IMR-90 (cell line): ENCODE data around the gene RRN3. TPM values are rescaled to one million over a fixed set of nuclear protein-coding genes. Genes with fewer than 3 reads are reported as not detected.
A peak's percentile ranks its signal among the peaks of the same experiment; 100 is the strongest.
"Not testable (repeated sequence)": the region's sequence is repeated elsewhere in the genome, so short reads cannot be mapped to it uniquely, and the experiment has no call there.

Source experiments
- ATAC-seq: fragments of 200-7000 bp; cut with Tn5 transposase; 2 replicates; pipeline ENCODE4 v1.9.1; 2020; ENCODE audit warnings: low read depth, mild to moderate bottlenecking, moderate library complexity
- BruUV-seq: library from RNA; stranded (reverse); fragments of 400-500 nt; replicated peaks from 2 replicates; lab custom pipeline; 2021; lab: Mats Ljungman, UMichigan
- CTCF ChIA-PET: fragments of 300-600 bp; formaldehyde crosslinking; extraction: SDS; loops from one replicate; lab custom pipeline; 2021; ENCODE audit warnings: antibody characterized with exemption; lab: Yijun Ruan, JAX
- POLR2A ChIA-PET: fragments of 300-600 bp; sonication (Branson Sonifier 250); formaldehyde crosslinking; loops from one replicate; lab custom pipeline; 2022; ENCODE audit warnings: antibody characterized with exemption; ENCODE audit not compliant: unreplicated experiment; lab: Charles Lee
- DNase-seq: peaks from one replicate; pipeline ENCODE4 v3.0.0; 2013
- H2AFZ ChIP-seq: replicated peaks from 2 replicates; pipeline ENCODE3; 2013; ENCODE audit warnings: low read length, mild to moderate bottlenecking; ENCODE audit not compliant: poor library complexity
- H2AK5ac ChIP-seq: 2 replicates; pipeline ENCODE4 v1.6.1; 2013; ENCODE audit warnings: low read depth, low read length, inconsistent platforms
- H2AK9ac ChIP-seq: replicated peaks from 2 replicates; pipeline ENCODE3; 2013; ENCODE audit warnings: mild to moderate bottlenecking, low read depth, low read length, moderate library complexity; ENCODE audit not compliant: poor library complexity
- H2BK120ac ChIP-seq: 2 replicates; pipeline ENCODE4 v1.6.1; 2013; ENCODE audit warnings: low read depth, low read length, inconsistent platforms
- H2BK15ac ChIP-seq: 3 replicates; pipeline ENCODE4 v1.6.1; 2013; ENCODE audit warnings: low read depth, low read length, inconsistent platforms
- H2BK20ac ChIP-seq: 2 replicates; pipeline ENCODE4 v1.6.1; 2013; ENCODE audit warnings: low read depth, mild to moderate bottlenecking, inconsistent platforms, low read length, moderate library complexity
- H2BK5ac ChIP-seq: 2 replicates; pipeline ENCODE4 v1.6.1; 2013; ENCODE audit warnings: mild to moderate bottlenecking, low read depth, low read length, inconsistent platforms; ENCODE audit not compliant: poor library complexity, severe bottlenecking
- H3K14ac ChIP-seq: replicated peaks from 2 replicates; pipeline ENCODE4 v1.6.1; 2013; ENCODE audit warnings: low read depth, low read length, inconsistent platforms
- H3K18ac ChIP-seq: 2 replicates; pipeline ENCODE4 v1.6.1; 2013; ENCODE audit warnings: low read depth, low read length, control low read depth
- H3K23ac ChIP-seq: 2 replicates; pipeline ENCODE4 v1.6.1; 2013; ENCODE audit warnings: low read depth, low read length, inconsistent platforms
- H3K27ac ChIP-seq: 2 replicates; pipeline ENCODE4 v1.5.1; 2013; ENCODE audit warnings: mild to moderate bottlenecking, control low read depth, low read length; ENCODE audit not compliant: insufficient read depth
- H3K27me3 ChIP-seq: 2 replicates; pipeline ENCODE4 v1.6.1; 2013; ENCODE audit warnings: low read length; ENCODE audit not compliant: control insufficient read depth, insufficient read depth
- H3K36me3 ChIP-seq: 2 replicates; pipeline ENCODE4 v1.6.1; 2013; ENCODE audit warnings: low read length, mixed read lengths; ENCODE audit not compliant: control insufficient read depth, insufficient read depth
- H3K4ac ChIP-seq: 2 replicates; pipeline ENCODE4 v1.6.1; 2013; ENCODE audit warnings: low read depth, low read length, inconsistent platforms
- H3K4me1 ChIP-seq: 2 replicates; pipeline ENCODE4 v1.6.1; 2013; ENCODE audit warnings: low read length, mixed read lengths; ENCODE audit not compliant: control insufficient read depth, insufficient read depth
- H3K4me2 ChIP-seq: 2 replicates; pipeline ENCODE4 v1.6.1; 2013; ENCODE audit warnings: low read depth, mild to moderate bottlenecking, control low read depth, low read length, moderate library complexity
- H3K4me3 ChIP-seq: 2 replicates; pipeline ENCODE4 v1.5.1; 2013; ENCODE audit warnings: low read depth, mild to moderate bottlenecking, control low read depth, low read length, moderate library complexity; ENCODE audit not compliant: insufficient read depth
- H3K56ac ChIP-seq: 2 replicates; pipeline ENCODE4 v1.6.1; 2013; ENCODE audit warnings: low read length, inconsistent platforms; ENCODE audit not compliant: insufficient read depth; ENCODE audit errors: extremely low read depth
- H3K79me1 ChIP-seq, 2 experiments: 2 replicates each; pipeline ENCODE4 v1.6.1; 2013; ENCODE audit warnings: low read length in 2 of 2, inconsistent platforms in 1 of 2, low read depth in 1 of 2
- H3K9ac ChIP-seq: 2 replicates; pipeline ENCODE4 v1.6.1; 2013; ENCODE audit warnings: low read depth, low read length, control low read depth
- H3K9me1 ChIP-seq: 2 replicates; pipeline ENCODE4 v1.6.1; 2013; ENCODE audit warnings: low read length, inconsistent platforms; ENCODE audit not compliant: insufficient read depth
- H3K9me3 ChIP-seq: 2 replicates; pipeline ENCODE4 v1.6.1; 2013; ENCODE audit warnings: low read length; ENCODE audit not compliant: control insufficient read depth, insufficient read depth
- H4K20me1 ChIP-seq: 2 replicates; pipeline ENCODE4 v1.6.1; 2013; ENCODE audit warnings: low read length, inconsistent platforms; ENCODE audit not compliant: insufficient read depth
- H4K5ac ChIP-seq: 2 replicates; pipeline ENCODE4 v1.6.1; 2013; ENCODE audit warnings: mild to moderate bottlenecking, low read depth, low read length, control low read depth
- H4K8ac ChIP-seq, 2 experiments: 2 replicates each; pipeline ENCODE4 v1.6.1; 2013; ENCODE audit warnings: low read depth in 2 of 2, low read length in 2 of 2, control low read depth in 1 of 2, inconsistent platforms in 1 of 2
- H4K91ac ChIP-seq: 2 replicates; pipeline ENCODE4 v1.6.1; 2013; ENCODE audit warnings: low read depth, low read length, inconsistent platforms; ENCODE audit not compliant: insufficient read depth
- BHLHE40 ChIP-seq: fragments of 150-350 bp; IDR thresholded peaks from 2 replicates; pipeline ENCODE4 v1.6.1; 2016; ENCODE audit warnings: mild to moderate bottlenecking, low read depth, low read length
- MAFK ChIP-seq: IDR thresholded peaks from 2 replicates; pipeline ENCODE4 v1.6.1; 2012; ENCODE audit warnings: low read depth, low read length, improper control_type of control experiment
- NFE2L2 ChIP-seq: fragments of 150-350 bp; IDR thresholded peaks from 2 replicates; pipeline ENCODE4 v1.6.1; 2016; ENCODE audit warnings: low read depth, mild to moderate bottlenecking, low read length
- POLR2A ChIP-seq: IDR thresholded peaks from 2 replicates; pipeline ENCODE4 v1.6.1; 2012; ENCODE audit warnings: mild to moderate bottlenecking, low read depth, low read length
- RAD21 ChIP-seq: IDR thresholded peaks from 2 replicates; pipeline ENCODE4 v1.6.1; 2012; ENCODE audit warnings: low read length, improper control_type of control experiment
- WGBS, 2 experiments: methylation state at CpG; one replicate each; pipeline versions ENCODE4 v1.1.5 to v1.1.7; 2013; ENCODE audit warnings: missing lambda C conversion rate in 2 of 2; ENCODE audit not compliant: insufficient read length in 1 of 2; ENCODE audit errors: extremely low coverage in 2 of 2; 5-methylcytosine and 5-hydroxymethylcytosine counted together
- dilution Hi-C: fragments of 300-500 bp; cut with HindIII; formaldehyde crosslinking; loops from one replicate; pipeline ENCODE4 v1.14.3; 2018; ENCODE audit warnings: low sequenced_read_pairs; ENCODE audit not compliant: unreplicated experiment
- in situ Hi-C: fragments of 300-500 bp; cut with MboI; formaldehyde crosslinking; loops from 3 replicates; pipeline ENCODE4 v1.14.3; 2019; ENCODE audit warnings: low sequenced_read_pairs, inconsistent platforms, mixed read lengths
- intact Hi-C: fragments of 100-400 bp; cut with micrococcal nuclease; formaldehyde crosslinking; loops from 2 replicates; pipeline ENCODE4 v1.10.0; 2022
- polyA plus RNA-seq, 3 experiments: library from polyadenylated mRNA; depleted of rRNA; stranded (reverse); fragments of >200 nt; gene quantifications; 2 replicates each; pipeline ENCODE4 v1.2.3, GENCODE V29; 2012; ENCODE audit warnings: low replicate concordance in 1 of 3
- total RNA-seq: library from RNA; depleted of rRNA; stranded (reverse); fragments of >200 nt; gene quantifications from 2 replicates; pipeline ENCODE4 v1.2.3, GENCODE V29; 2012
- TF ChIP-seq, protein P1 (sequence below): conservative IDR thresholded peaks from 2 replicates; pipeline ENCODE4 v1.5.1; 2012; ENCODE audit warnings: mild to moderate bottlenecking, low read depth, low read length, improper control_type of control experiment

The RRN3 gene
- total and polyA plus RNA-seq, 2 of the 4 experiments (the other 2 are of a cell fraction), result 22.1 to 47.7 TPM

DNA sequence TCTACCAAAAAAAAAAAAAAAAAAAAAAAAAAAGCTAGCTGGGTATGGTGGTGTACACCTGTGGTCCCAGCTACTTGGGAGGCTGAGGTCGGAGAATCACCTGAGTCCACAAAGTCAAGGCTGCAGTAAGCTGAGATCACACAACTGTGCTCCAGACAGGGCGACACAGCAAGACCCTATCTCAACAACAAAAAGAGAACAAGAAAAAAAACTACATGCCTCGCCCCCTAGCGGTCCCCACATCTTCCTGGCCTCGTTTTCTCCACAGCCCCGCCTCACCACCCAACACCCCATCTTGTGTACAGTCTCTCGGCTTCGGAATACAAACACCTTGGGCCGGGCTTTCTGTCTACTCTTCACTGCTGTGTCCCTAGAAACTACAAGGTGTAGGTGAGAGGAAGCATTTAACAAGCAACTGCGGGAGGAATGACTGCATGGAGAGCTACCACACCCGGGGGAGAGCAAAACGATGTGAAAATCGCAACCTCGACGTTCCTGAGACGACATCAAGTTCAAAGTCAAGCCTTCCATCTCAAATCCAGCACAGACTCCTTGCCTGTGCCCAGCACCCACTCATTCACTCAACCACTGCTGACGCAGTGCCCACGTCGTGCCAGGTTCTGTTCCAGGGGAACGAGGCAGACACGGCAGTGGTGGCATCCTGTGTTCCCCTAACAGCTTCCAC, 47.2 kb downstream of the RRN3 start:
- Histone ChIP-seq H2BK120ac (no peak overlapping the region), H4K8ac (no peak overlapping the region), H3K9me1 (peaks cover 7% of the 10 kb centered on the region; the same call in 1 of the 2 replicates), H2AK5ac (no peak overlapping the region), H2BK20ac (no peak overlapping the region), H3K4ac (no peak overlapping the region), H3K4me1 (no peaks in the 10 kb centered on the region), H3K9ac (no peak overlapping the region), H3K23ac (no peak overlapping the region), H3K79me1 (peaks cover 19 to 69% of the 10 kb centered on the region in 2 experiments; a peak in 3 of 4 replicates), H3K27ac (no peak overlapping the region), H2BK15ac (no peak overlapping the region), H2AFZ (no peak overlapping the region), H3K14ac (no peak overlapping the region), H3K36me3 (peaks cover 32% of the 10 kb centered on the region), H3K4me2 (no peak overlapping the region), H4K20me1 (peaks cover 28% of the 10 kb centered on the region), H3K4me3 (no peak overlapping the region), H4K91ac (no peak overlapping the region), H3K9me3 (no peaks in the 10 kb centered on the region), H2BK5ac (no peak overlapping the region), H3K18ac (no peak overlapping the region), H2AK9ac (no peak overlapping the region), H3K56ac (no peak overlapping the region), H3K27me3 (no peaks in the 10 kb centered on the region), H4K5ac (no peak overlapping the region)
- DNase-seq (no peak), ATAC-seq (no peak)
- dilution Hi-C loops, result no loop called here
- in situ Hi-C loops, result no loop called here
- ChIA-PET CTCF (no interaction called here), POLR2A (no interaction called here)
- 100% methylated on average over 3 of the region's 21 CpGs; no CpG with 5 or more reads in 1 of the 2 experiments for WGBS, 2 experiments
- BruUV-seq, result no TSS peak
- intact Hi-C loops, result no loop called here
- TF ChIP-seq BHLHE40 (no peak), NFE2L2 (no peak), POLR2A (no peak), RAD21 (no peak), MAFK (peak; percentile 38; the same call in 1 of the 2 replicates)
- TF ChIP-seq, protein P1, sequence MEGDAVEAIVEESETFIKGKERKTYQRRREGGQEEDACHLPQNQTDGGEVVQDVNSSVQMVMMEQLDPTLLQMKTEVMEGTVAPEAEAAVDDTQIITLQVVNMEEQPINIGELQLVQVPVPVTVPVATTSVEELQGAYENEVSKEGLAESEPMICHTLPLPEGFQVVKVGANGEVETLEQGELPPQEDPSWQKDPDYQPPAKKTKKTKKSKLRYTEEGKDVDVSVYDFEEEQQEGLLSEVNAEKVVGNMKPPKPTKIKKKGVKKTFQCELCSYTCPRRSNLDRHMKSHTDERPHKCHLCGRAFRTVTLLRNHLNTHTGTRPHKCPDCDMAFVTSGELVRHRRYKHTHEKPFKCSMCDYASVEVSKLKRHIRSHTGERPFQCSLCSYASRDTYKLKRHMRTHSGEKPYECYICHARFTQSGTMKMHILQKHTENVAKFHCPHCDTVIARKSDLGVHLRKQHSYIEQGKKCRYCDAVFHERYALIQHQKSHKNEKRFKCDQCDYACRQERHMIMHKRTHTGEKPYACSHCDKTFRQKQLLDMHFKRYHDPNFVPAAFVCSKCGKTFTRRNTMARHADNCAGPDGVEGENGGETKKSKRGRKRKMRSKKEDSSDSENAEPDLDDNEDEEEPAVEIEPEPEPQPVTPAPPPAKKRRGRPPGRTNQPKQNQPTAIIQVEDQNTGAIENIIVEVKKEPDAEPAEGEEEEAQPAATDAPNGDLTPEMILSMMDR, result no peak

DNA sequence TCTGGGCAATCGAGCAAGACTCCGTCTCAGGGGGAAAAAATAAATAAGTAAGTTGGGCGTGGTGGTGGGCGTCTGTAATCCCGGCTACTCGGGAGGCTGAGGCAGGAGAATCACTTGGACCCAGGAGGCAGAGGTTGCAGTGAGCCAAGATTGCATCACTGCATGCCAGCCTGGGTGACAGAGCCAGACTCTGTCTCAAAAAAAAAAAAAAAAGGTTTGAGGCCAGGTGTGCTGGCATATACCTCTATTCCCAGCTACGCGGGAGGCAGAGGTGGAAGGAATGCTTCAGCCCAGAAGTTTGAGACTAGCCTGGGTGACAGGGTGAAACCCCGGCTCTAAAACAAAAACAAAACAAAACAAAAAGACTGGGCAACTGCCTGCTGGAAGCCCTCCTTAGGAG, 48.8 kb downstream of the RRN3 start:
- H3K14ac ChIP-seq, H3K9me3 ChIP-seq, ATAC-seq, dilution Hi-C loops, H3K4me1 ChIP-seq, H3K27me3 ChIP-seq, H2BK120ac ChIP-seq, H3K4me2 ChIP-seq, H2BK15ac ChIP-seq, H3K4me3 ChIP-seq, H4K8ac ChIP-seq, H4K5ac ChIP-seq, H3K23ac ChIP-seq, CTCF ChIA-PET, H3K18ac ChIP-seq, H2BK5ac ChIP-seq, H2BK20ac ChIP-seq, H3K4ac ChIP-seq, DNase-seq, H3K56ac ChIP-seq, H2AK5ac ChIP-seq, H2AK9ac ChIP-seq, in situ Hi-C loops, intact Hi-C loops, H3K27ac ChIP-seq, H4K91ac ChIP-seq, POLR2A ChIA-PET, BruUV-seq, H3K9ac ChIP-seq, H2AFZ ChIP-seq: not testable (repeated sequence)
- 91% methylated on average over 4 of the region's 9 CpGs; no CpG with 5 or more reads in 1 of the 2 experiments for WGBS, 2 experiments
- peaks cover 17 to 62% of the 10 kb centered on the region in 2 experiments; a peak in 3 of 4 replicates for H3K79me1 ChIP-seq
- H3K36me3 ChIP-seq, result peaks cover 40% of the 10 kb centered on the region
- peaks cover 23% of the 10 kb centered on the region for H4K20me1 ChIP-seq
- peaks cover 11% of the 10 kb centered on the region for H3K9me1 ChIP-seq
